Activated CD4-positive, alpha-beta T cell treated with anti-CD3 and anti-CD28 coated beads, Interleukin-2, amount 10 ng/mL, durations not matched to agents 24 days and 14 days (primary cell): ENCODE results near the gene PARN. TPM values are rescaled to one million over a fixed set of nuclear protein-coding genes. Genes with fewer than 3 reads are reported as not detected.
"Not testable (repeated sequence)": the region's sequence is repeated elsewhere in the genome, so short reads cannot be mapped to it uniquely, and the experiment has no call there.

Experiments
- DNase-seq: peaks from one replicate; pipeline ENCODE4 v3.0.0; 2022
- H3K27ac Mint-ChIP-seq: one replicate; pipeline ENCODE4 v1.8.0; 2022; ENCODE audit warnings: mild to moderate bottlenecking, mixed read lengths
- H3K27me3 Mint-ChIP-seq: one replicate; pipeline ENCODE4 v1.8.0; 2022; ENCODE audit warnings: mixed read lengths
- H3K36me3 Mint-ChIP-seq: one replicate; pipeline ENCODE4 v1.8.0; 2022; ENCODE audit warnings: low read depth, mild to moderate bottlenecking, mixed read lengths
- H3K4me1 Mint-ChIP-seq: one replicate; pipeline ENCODE4 v1.8.0; 2021; ENCODE audit warnings: mixed read lengths
- H3K4me3 Mint-ChIP-seq: one replicate; pipeline ENCODE4 v1.8.0; 2022; ENCODE audit warnings: mild to moderate bottlenecking, moderate library complexity, mixed read lengths
- H3K9me3 Mint-ChIP-seq: one replicate; pipeline ENCODE4 v1.8.0; 2021; ENCODE audit warnings: mixed read lengths
- intact Hi-C: fragments of 100-400 bp; cut with micrococcal nuclease; formaldehyde crosslinking; loops from one replicate; pipeline ENCODE4 v1.15.1; 2023
- total RNA-seq: library from RNA; stranded (reverse); gene quantifications from 2 replicates; pipeline ENCODE4 v1.2.3, GENCODE V29; 2022

PARN gene
- total RNA-seq, 1 donor from 2014 or later = 58.6 TPM

GRCh38 chr16:14618566-14618965 lies 11.5 kb downstream of the PARN start:
- Mint-ChIP-seq H3K9me3 (no peaks in the 10 kb centered on the region), H3K36me3 (peaks cover 48% of the 10 kb centered on the region), H3K27ac (no peak overlapping the region), H3K27me3 (no peaks in the 10 kb centered on the region), H3K4me3 (no peak overlapping the region), H3K4me1 (no peaks in the 10 kb centered on the region)
- intact Hi-C loops = no loop called here
- no peak for DNase-seq

- Mint-ChIP-seq H3K36me3 (peaks cover 48% of the 10 kb centered on the region), H3K4me1 (no peaks in the 10 kb centered on the region), H3K9me3 (no peaks in the 10 kb centered on the region), H3K27ac (no peak overlapping the region), H3K4me3 (no peak overlapping the region), H3K27me3 (no peaks in the 10 kb centered on the region)
- intact Hi-C loops = no loop called here
- DNase-seq = no peak
Measured at GRCh38 chr16:14616280-14616679, 13.8 kb downstream of the PARN start.

GRCh38 chr16:14613991-14614390 lies 16.1 kb downstream of the PARN start:
- no peak overlapping the region for H3K4me3 Mint-ChIP-seq
- no peaks in the 10 kb centered on the region for H3K9me3 Mint-ChIP-seq
- no peak overlapping the region for H3K27ac Mint-ChIP-seq
- no peaks in the 10 kb centered on the region for H3K4me1 Mint-ChIP-seq
- no peak for DNase-seq
- intact Hi-C loops = no loop called here
- H3K36me3 Mint-ChIP-seq = peaks cover 49% of the 10 kb centered on the region
- H3K27me3 Mint-ChIP-seq = no peaks in the 10 kb centered on the region

GRCh38 chr16:14611660-14612059 lies 18.4 kb downstream of the PARN start:
- Mint-ChIP-seq H3K9me3 (no peaks in the 10 kb centered on the region), H3K4me3 (no peak overlapping the region), H3K27me3 (no peaks in the 10 kb centered on the region), H3K36me3 (peaks cover 54% of the 10 kb centered on the region), H3K27ac (no peak overlapping the region), H3K4me1 (no peaks in the 10 kb centered on the region)
- DNase-seq = no peak
- intact Hi-C loops = no loop called here

- Mint-ChIP-seq H3K27ac (no peak overlapping the region), H3K9me3 (no peaks in the 10 kb centered on the region), H3K36me3 (peaks cover 41% of the 10 kb centered on the region), H3K4me1 (no peaks in the 10 kb centered on the region), H3K27me3 (no peaks in the 10 kb centered on the region), H3K4me3 (no peak overlapping the region)
- no peak for DNase-seq
- intact Hi-C loops = loop anchor here (10.0 kb wide), 1 partner anchor 355 kb away; no protein-coding TSS in a partner anchor
Measured at GRCh38 chr16:14609716-14610115, 20.3 kb downstream of the PARN start.

GRCh38 chr16:14608604-14609003 lies 21.5 kb downstream of the PARN start:
- Mint-ChIP-seq H3K27me3 (no peaks in the 10 kb centered on the region), H3K4me3 (no peak overlapping the region), H3K27ac (no peak overlapping the region), H3K4me1 (no peaks in the 10 kb centered on the region), H3K36me3 (peaks cover 40% of the 10 kb centered on the region), H3K9me3 (no peaks in the 10 kb centered on the region)
- intact Hi-C loops = loop anchor here (10.0 kb wide), 1 partner anchor 354 kb away; no protein-coding TSS in a partner anchor
- no peak for DNase-seq

GRCh38 chr16:14608111-14608566 lies 21.9 kb downstream of the PARN start:
- DNase-seq = no peak
- H3K36me3 Mint-ChIP-seq = peaks cover 41% of the 10 kb centered on the region
- no peaks in the 10 kb centered on the region for H3K9me3 Mint-ChIP-seq
- no peaks in the 10 kb centered on the region for H3K4me1 Mint-ChIP-seq
- H3K27ac Mint-ChIP-seq = no peak overlapping the region
- H3K27me3 Mint-ChIP-seq = no peaks in the 10 kb centered on the region
- no peak overlapping the region for H3K4me3 Mint-ChIP-seq
- intact Hi-C loops = loop anchor here (10.0 kb wide), 1 partner anchor 353 kb away; no protein-coding TSS in a partner anchor

GRCh38 chr16:14606102-14606501 lies 24.0 kb downstream of the PARN start:
- no peak for DNase-seq
- H3K9me3 Mint-ChIP-seq = no peaks in the 10 kb centered on the region
- H3K4me3 Mint-ChIP-seq = no peak overlapping the region
- intact Hi-C loops = loop anchor here (10.0 kb wide), 1 partner anchor 351 kb away; no protein-coding TSS in a partner anchor
- no peak overlapping the region for H3K27ac Mint-ChIP-seq
- no peaks in the 10 kb centered on the region for H3K27me3 Mint-ChIP-seq
- peaks cover 47% of the 10 kb centered on the region for H3K36me3 Mint-ChIP-seq
- no peaks in the 10 kb centered on the region for H3K4me1 Mint-ChIP-seq

GRCh38 chr16:14602443-14602963 lies 27.6 kb downstream of the PARN start:
- H3K27ac Mint-ChIP-seq = no peak overlapping the region
- intact Hi-C loops = loop anchor here (10.0 kb wide), 1 partner anchor 348 kb away; no protein-coding TSS in a partner anchor
- no peaks in the 10 kb centered on the region for H3K27me3 Mint-ChIP-seq
- no peak overlapping the region for H3K4me3 Mint-ChIP-seq
- H3K4me1 Mint-ChIP-seq = no peaks in the 10 kb centered on the region
- no peaks in the 10 kb centered on the region for H3K9me3 Mint-ChIP-seq
- H3K36me3 Mint-ChIP-seq = peaks cover 54% of the 10 kb centered on the region
- no peak for DNase-seq

- Mint-ChIP-seq H3K4me1 (no peaks in the 10 kb centered on the region), H3K4me3 (no peak overlapping the region), H3K27me3 (no peaks in the 10 kb centered on the region), H3K27ac (no peak overlapping the region), H3K36me3 (peaks cover 51% of the 10 kb centered on the region), H3K9me3 (no peaks in the 10 kb centered on the region)
- intact Hi-C loops = loop anchor here (10.0 kb wide), 1 partner anchor 345 kb away; no protein-coding TSS in a partner anchor
- no peak for DNase-seq
Measured at GRCh38 chr16:14600164-14600563, 29.9 kb downstream of the PARN start.

GRCh38 chr16:14586637-14587305 lies 43.3 kb downstream of the PARN start:
- Mint-ChIP-seq H3K9me3 (no peaks in the 10 kb centered on the region), H3K27me3 (no peaks in the 10 kb centered on the region), H3K27ac (no peak overlapping the region), H3K4me3 (no peak overlapping the region), H3K36me3 (peaks cover 51% of the 10 kb centered on the region), H3K4me1 (peaks cover 12% of the 10 kb centered on the region)
- no peak for DNase-seq
- intact Hi-C loops = no loop called here

GRCh38 chr16:14585287-14585686 lies 44.8 kb downstream of the PARN start:
- Mint-ChIP-seq H3K4me1 (peaks cover 13% of the 10 kb centered on the region), H3K27ac (no peak overlapping the region), H3K36me3 (peaks cover 53% of the 10 kb centered on the region)

GRCh38 chr16:14580926-14581325 lies 49.1 kb downstream of the PARN start:
- H3K27me3 Mint-ChIP-seq, H3K4me3 Mint-ChIP-seq, H3K9me3 Mint-ChIP-seq, DNase-seq, H3K4me1 Mint-ChIP-seq, intact Hi-C loops, H3K27ac Mint-ChIP-seq: not testable (repeated sequence)
- H3K36me3 Mint-ChIP-seq = peaks cover 53% of the 10 kb centered on the region

More at GRCh38 chr16:14585287-14585686, 44.8 kb downstream of the PARN start:
- H3K9me3 Mint-ChIP-seq = no peaks in the 10 kb centered on the region
- no peak overlapping the region for H3K4me3 Mint-ChIP-seq
- no peaks in the 10 kb centered on the region for H3K27me3 Mint-ChIP-seq
- no peak for DNase-seq
- intact Hi-C loops = no loop called here

GRCh38 chr16:14579266-14579665 lies 50.8 kb downstream of the PARN start:
- no peak for DNase-seq
- no peak overlapping the region for H3K27ac Mint-ChIP-seq
- intact Hi-C loops = no loop called here
- H3K4me1 Mint-ChIP-seq = peaks cover 2% of the 10 kb centered on the region
- no peaks in the 10 kb centered on the region for H3K27me3 Mint-ChIP-seq
- H3K36me3 Mint-ChIP-seq = peaks cover 63% of the 10 kb centered on the region
- no peak overlapping the region for H3K4me3 Mint-ChIP-seq
- H3K9me3 Mint-ChIP-seq = no peaks in the 10 kb centered on the region
